ENCODE data around the gene AP1G2. TPM values are rescaled to one million over a fixed set of nuclear protein-coding genes. Genes with fewer than 3 reads are reported as not detected.

The AP1G2 gene
- total RNA-seq, 2 experiments from 2014 or later: 193 to 198 TPM

DNA sequence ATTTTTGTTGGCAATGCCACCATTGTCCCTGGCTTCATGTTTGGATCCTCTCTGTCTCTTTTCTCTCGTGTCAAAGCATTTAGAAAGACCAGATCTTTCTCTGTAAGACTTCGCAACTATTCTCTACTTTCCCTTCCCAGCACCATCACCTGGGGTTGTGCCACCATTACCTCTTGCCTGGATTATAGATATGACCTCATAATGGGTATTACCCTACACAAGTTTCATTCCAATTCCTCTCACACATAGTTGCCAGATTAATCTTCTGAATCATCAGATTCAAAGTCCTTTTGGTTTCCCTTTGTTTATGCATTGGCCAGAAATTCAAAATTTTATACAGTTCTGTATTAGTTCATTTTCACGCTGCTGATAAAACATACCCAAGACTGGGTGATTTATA is 41.4 kb upstream of the AP1G2 start:
- peaks cover 6% of the 10 kb centered on the region for H3K9me3 Mint-ChIP-seq
- ChIA-PET POLR2A (no interaction called here), CTCF (no interaction called here)
- H3K4me1 ChIP-seq (ENCODE audit: insufficient read depth, low read length): peaks cover 29% of the 10 kb centered on the region
- intact Hi-C loops (cut with DNase I, micrococcal nuclease): no loop called here
- H3K4me3 ChIP-seq (ENCODE audit: low read length): no peak overlapping the region
- peak overlapping the region; percentile 14 for H3K4me3 Mint-ChIP-seq
- H3K9me3 ChIP-seq (ENCODE audit: control insufficient read depth in 1 of 2, insufficient read depth in 1 of 2, low read length in 2 of 2): no peaks in the 10 kb centered on the region
- ATAC-seq (ENCODE audit: poor library complexity) (no peak), DNase-seq (no peak)
- H3K27ac Mint-ChIP-seq: peak overlapping the region; percentile 82
- H3K27ac ChIP-seq (ENCODE audit: low read depth in 1 of 2, low read length in 2 of 2): no peak overlapping the region
- H3K27me3 Mint-ChIP-seq: no peaks in the 10 kb centered on the region
- H3K36me3 Mint-ChIP-seq (ENCODE audit: low read depth): no peaks in the 10 kb centered on the region
- no peaks in the 10 kb centered on the region for H3K27me3 ChIP-seq (ENCODE audit: control insufficient read depth in 1 of 2, insufficient read depth in 2 of 2, low read length in 2 of 2)
- H3K36me3 ChIP-seq (ENCODE audit: insufficient read depth, low read length): no peaks in the 10 kb centered on the region
- TF ChIP-seq, protein P1, sequence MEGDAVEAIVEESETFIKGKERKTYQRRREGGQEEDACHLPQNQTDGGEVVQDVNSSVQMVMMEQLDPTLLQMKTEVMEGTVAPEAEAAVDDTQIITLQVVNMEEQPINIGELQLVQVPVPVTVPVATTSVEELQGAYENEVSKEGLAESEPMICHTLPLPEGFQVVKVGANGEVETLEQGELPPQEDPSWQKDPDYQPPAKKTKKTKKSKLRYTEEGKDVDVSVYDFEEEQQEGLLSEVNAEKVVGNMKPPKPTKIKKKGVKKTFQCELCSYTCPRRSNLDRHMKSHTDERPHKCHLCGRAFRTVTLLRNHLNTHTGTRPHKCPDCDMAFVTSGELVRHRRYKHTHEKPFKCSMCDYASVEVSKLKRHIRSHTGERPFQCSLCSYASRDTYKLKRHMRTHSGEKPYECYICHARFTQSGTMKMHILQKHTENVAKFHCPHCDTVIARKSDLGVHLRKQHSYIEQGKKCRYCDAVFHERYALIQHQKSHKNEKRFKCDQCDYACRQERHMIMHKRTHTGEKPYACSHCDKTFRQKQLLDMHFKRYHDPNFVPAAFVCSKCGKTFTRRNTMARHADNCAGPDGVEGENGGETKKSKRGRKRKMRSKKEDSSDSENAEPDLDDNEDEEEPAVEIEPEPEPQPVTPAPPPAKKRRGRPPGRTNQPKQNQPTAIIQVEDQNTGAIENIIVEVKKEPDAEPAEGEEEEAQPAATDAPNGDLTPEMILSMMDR (IDR thresholded peaks at IDR 0.05): no peak
- H3K4me1 Mint-ChIP-seq (ENCODE audit: low read depth): peaks cover 44% of the 10 kb centered on the region

DNA sequence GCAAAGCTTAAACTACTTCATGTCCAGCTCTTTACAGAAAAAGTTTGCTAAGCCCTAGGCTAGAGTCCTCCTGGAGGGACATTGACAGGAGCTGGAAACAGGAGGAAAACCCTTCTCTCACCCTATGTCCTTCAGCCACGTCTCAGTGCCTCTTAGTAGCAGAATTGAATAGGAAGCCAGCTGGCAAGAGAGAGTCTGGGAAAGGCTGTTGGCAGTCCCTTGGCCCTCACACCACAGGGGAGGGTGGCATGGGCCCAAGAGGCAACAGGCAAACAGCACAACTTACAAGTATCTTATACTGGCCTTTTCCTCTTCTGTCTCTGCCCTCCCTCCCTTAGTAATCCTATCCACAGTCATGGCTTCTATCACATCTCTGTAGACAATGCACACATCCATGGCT is 40.9 kb upstream of the AP1G2 start:
- H3K27ac ChIP-seq (ENCODE audit: low read depth in 1 of 2, low read length in 2 of 2): no peak overlapping the region
- Mint-ChIP-seq H3K36me3 (ENCODE audit: low read depth) (no peaks in the 10 kb centered on the region), H3K9me3 (peaks cover 6% of the 10 kb centered on the region), H3K4me3 (no peak overlapping the region), H3K4me1 (ENCODE audit: low read depth) (peaks cover 44% of the 10 kb centered on the region), H3K27ac (peak overlapping the region; percentile 82), H3K27me3 (no peaks in the 10 kb centered on the region)
- H3K36me3 ChIP-seq (ENCODE audit: insufficient read depth, low read length): no peaks in the 10 kb centered on the region
- no peak for DNase-seq
- no peaks in the 10 kb centered on the region for H3K27me3 ChIP-seq (ENCODE audit: control insufficient read depth in 1 of 2, insufficient read depth in 2 of 2, low read length in 2 of 2)
- no peak overlapping the region for H3K4me3 ChIP-seq (ENCODE audit: low read length)
- H3K9me3 ChIP-seq (ENCODE audit: control insufficient read depth in 1 of 2, insufficient read depth in 1 of 2, low read length in 2 of 2): no peaks in the 10 kb centered on the region
- H3K4me1 ChIP-seq (ENCODE audit: insufficient read depth, low read length): peaks cover 29% of the 10 kb centered on the region
- intact Hi-C loops (cut with DNase I, micrococcal nuclease): no loop called here
- ChIA-PET CTCF (no interaction called here), POLR2A (no interaction called here)
- ATAC-seq (ENCODE audit: poor library complexity): no peak
- TF ChIP-seq, protein P1 (IDR thresholded peaks at IDR 0.05): no peak

DNA sequence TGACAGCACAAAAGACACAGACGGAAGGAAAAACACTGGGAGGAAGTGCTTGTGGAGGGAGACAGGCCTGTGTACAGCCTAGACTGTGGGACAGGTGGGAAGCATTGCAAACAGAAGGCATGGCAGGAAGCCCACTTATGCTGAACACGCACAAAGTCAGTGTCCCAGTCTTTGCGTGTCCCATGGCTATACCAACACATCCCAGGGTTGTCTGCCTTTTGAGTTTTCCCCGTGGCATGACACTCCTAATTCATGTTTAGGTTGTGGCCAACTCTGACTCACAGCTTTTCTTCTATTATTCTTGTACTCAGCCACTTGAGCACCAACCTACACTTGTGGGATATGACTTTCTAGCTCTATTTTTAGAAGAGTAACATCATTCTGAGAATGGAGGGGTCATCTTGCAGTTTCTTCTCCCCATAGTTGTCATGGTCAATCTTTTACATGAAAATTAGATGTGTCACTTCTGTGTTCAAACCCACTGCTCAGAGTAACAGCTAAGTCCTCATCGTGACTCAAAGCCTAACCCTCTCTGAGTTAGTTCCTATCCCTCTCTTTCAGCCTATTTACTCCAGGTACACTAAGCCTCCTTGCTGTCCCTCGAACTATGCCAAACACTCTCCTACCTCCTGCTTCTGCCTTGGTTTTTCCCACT is 38.5 kb upstream of the AP1G2 start:
- H3K27ac Mint-ChIP-seq: no peak overlapping the region
- H3K27ac ChIP-seq (ENCODE audit: low read depth in 1 of 2, low read length in 2 of 2): no peak overlapping the region
- ATAC-seq (ENCODE audit: poor library complexity): no peak
- peaks cover 34% of the 10 kb centered on the region for H3K4me1 Mint-ChIP-seq (ENCODE audit: low read depth)
- no peaks in the 10 kb centered on the region for H3K36me3 Mint-ChIP-seq (ENCODE audit: low read depth)
- H3K27me3 Mint-ChIP-seq: no peaks in the 10 kb centered on the region
- no peaks in the 10 kb centered on the region for H3K9me3 ChIP-seq (ENCODE audit: control insufficient read depth in 1 of 2, insufficient read depth in 1 of 2, low read length in 2 of 2)
- POLR2A ChIA-PET: no interaction called here
- CTCF ChIA-PET: interaction anchor here (0.9 kb wide), 1 partner anchor 26 kb away, joined by 3 read pairs; no protein-coding TSS in a partner anchor
- H3K4me1 ChIP-seq (ENCODE audit: insufficient read depth, low read length): peaks cover 20% of the 10 kb centered on the region
- no peak overlapping the region for H3K4me3 Mint-ChIP-seq
- no peak for DNase-seq
- H3K27me3 ChIP-seq (ENCODE audit: control insufficient read depth in 1 of 2, insufficient read depth in 2 of 2, low read length in 2 of 2): no peaks in the 10 kb centered on the region
- H3K9me3 Mint-ChIP-seq: peaks cover 6% of the 10 kb centered on the region
- intact Hi-C loops (cut with DNase I, micrococcal nuclease): no loop called here
- H3K4me3 ChIP-seq (ENCODE audit: low read length): no peak overlapping the region
- H3K36me3 ChIP-seq (ENCODE audit: insufficient read depth, low read length): no peaks in the 10 kb centered on the region
- TF ChIP-seq, protein P1 (IDR thresholded peaks at IDR 0.05): no peak

Measured in CD4-positive, alpha-beta T cell (primary cell).